Measurements from ENCODE around the gene PPM1G.
A peak's percentile ranks its signal among the peaks of the same experiment; 100 is the strongest.

DNA sequence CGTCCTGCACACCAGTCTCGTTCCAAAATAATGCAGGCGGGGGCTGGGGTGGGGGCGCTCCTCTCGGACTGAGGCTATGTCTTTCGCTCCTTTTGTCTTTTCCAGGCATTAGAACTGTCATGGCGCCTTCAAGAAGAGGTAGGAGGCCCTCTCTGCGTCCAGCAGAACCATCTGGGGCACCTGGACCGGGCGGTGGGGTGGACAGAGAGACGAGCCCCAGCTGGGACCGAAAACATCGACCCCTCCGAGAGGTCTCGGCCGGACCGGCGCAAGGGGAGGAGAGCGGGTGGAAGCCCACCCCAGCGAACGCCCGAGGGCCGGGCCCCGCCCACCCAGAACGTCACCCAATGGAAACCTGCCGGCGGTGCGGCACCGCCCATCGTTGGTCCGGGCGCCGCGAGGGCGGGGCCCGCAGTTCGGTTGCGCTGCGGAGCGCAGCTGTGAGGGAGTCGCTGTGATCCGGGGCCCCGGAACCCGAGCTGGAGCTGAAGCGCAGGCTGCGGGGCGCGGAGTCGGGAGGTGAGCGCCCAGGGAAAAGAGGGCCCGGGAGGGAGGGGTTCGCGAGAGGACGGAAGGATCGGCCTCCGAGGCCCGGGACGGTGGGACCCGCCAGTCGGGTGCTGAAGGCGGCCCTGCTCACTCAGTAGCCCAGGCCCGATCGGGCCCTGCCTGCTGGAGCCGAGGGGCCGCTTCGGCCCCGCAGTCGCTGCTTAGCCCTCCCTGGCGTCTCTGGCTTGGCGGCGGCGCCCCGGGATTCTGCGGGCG is 19.0 kb upstream of the PPM1G start, which contains the start of gene NRBP1:
- TF ChIP-seq, protein P1, sequence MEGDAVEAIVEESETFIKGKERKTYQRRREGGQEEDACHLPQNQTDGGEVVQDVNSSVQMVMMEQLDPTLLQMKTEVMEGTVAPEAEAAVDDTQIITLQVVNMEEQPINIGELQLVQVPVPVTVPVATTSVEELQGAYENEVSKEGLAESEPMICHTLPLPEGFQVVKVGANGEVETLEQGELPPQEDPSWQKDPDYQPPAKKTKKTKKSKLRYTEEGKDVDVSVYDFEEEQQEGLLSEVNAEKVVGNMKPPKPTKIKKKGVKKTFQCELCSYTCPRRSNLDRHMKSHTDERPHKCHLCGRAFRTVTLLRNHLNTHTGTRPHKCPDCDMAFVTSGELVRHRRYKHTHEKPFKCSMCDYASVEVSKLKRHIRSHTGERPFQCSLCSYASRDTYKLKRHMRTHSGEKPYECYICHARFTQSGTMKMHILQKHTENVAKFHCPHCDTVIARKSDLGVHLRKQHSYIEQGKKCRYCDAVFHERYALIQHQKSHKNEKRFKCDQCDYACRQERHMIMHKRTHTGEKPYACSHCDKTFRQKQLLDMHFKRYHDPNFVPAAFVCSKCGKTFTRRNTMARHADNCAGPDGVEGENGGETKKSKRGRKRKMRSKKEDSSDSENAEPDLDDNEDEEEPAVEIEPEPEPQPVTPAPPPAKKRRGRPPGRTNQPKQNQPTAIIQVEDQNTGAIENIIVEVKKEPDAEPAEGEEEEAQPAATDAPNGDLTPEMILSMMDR (IDR thresholded peaks at IDR 0.05): peak in 1 of 6 experiments; percentile 3
- peak; percentile 93 to 96 for TF ChIP-seq POLR2A (IDR thresholded peaks at IDR 0.05)
